IgD-negative memory B cell (primary cell): ENCODE data around the gene PCDHGB4. TPM values are rescaled to one million over a fixed set of nuclear protein-coding genes. Genes with fewer than 3 reads are reported as not detected.
A peak's percentile ranks its signal among the peaks of the same experiment; 100 is the strongest.
"Not testable (repeated sequence)": the region's sequence is repeated elsewhere in the genome, so short reads cannot be mapped to it uniquely, and the experiment has no call there.

ENCODE experiments used
- H3K27ac Mint-ChIP-seq, 3 donors: one replicate each; pipeline ENCODE4 v1.8.0; 2020 to 2022; ENCODE audit warnings: mild to moderate bottlenecking in 3 of 3, mixed read lengths in 3 of 3, moderate library complexity in 1 of 3
- H3K27me3 Mint-ChIP-seq: one replicate; pipeline ENCODE4 v1.8.0; 2021; ENCODE audit warnings: mixed read lengths
- H3K36me3 Mint-ChIP-seq: one replicate; pipeline ENCODE4 v1.8.0; 2020; ENCODE audit warnings: mild to moderate bottlenecking, mixed read lengths
- H3K4me1 Mint-ChIP-seq, 3 donors: one replicate each; pipeline ENCODE4 v1.8.0; 2020 to 2022; ENCODE audit warnings: mixed read lengths in 3 of 3, mild to moderate bottlenecking in 1 of 3
- H3K4me3 Mint-ChIP-seq, 4 donors: one replicate each; pipeline ENCODE4 v1.8.0; 2020 to 2022; ENCODE audit warnings: mild to moderate bottlenecking in 4 of 4, mixed read lengths in 4 of 4, moderate library complexity in 3 of 4
- H3K9me3 Mint-ChIP-seq, 3 donors: one replicate each; pipeline ENCODE4 v1.8.0; 2020 to 2021; ENCODE audit warnings: mixed read lengths in 3 of 3, mild to moderate bottlenecking in 1 of 3
- polyA plus RNA-seq: library from polyadenylated mRNA; unstranded; fragments of 300-500 nt; fragmentation: Illumina TruSeq; gene quantifications from one replicate; pipeline ENCODE4 v1.2.3, GENCODE V29; 2021

Gene PCDHGB4
- polyA plus RNA-seq, 1 donor from 2014 or later, result 0.08 TPM

- H3K4me3 Mint-ChIP-seq, result no peak overlapping the region
- H3K27me3 Mint-ChIP-seq, result peaks cover 37% of the 10 kb centered on the region
- peaks cover 2 to 8% (median 2%) of the 10 kb centered on the region in 3 donors for H3K4me1 Mint-ChIP-seq
- H3K27ac Mint-ChIP-seq, result no peak overlapping the region
- peaks cover 5% of the 10 kb centered on the region for H3K36me3 Mint-ChIP-seq
- peaks cover 12 to 27% (median 26%) of the 10 kb centered on the region in 3 donors for H3K9me3 Mint-ChIP-seq
Observed at GRCh38 chr5:141356950-141357349, 30.5 kb upstream of the PCDHGB4 start.

DNA sequence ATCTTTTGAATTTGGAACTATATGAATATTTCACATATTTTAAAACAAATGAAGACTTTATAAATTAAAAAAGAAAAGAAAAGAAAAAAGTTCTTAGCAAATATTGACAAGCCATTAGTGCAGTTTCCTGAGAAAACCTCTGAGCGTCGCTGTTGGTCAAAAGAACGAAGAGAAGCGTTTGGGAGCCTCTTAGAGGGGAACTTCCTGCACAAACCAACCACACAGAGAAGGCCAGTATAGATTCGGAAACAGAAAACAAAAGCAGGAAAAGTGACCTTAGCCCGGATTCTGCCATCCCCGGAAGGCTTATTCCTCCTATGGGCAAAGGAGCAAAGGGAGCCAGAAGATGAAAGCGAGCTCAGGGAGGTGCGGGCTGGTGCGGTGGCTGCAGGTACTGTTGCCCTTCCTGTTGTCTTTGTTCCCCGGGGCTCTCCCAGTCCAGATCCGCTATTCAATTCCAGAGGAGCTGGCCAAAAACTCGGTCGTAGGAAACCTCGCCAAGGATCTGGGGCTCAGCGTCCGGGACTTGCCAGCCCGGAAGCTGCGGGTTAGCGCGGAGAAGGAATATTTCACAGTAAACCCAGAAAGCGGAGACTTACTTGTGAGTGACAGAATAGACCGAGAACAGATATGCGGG is 27.6 kb upstream of the PCDHGB4 start, which contains the start of gene PCDHGB2:
TSS of gene PCDHGB2 (plus strand) at position 205 of the 637 bp plus-strand sequence. CDS start at position 347, 142 bp downstream.
- H3K4me3 Mint-ChIP-seq, result peak within 1 kb of the TSS; percentile 89 to 95 (median 92)
- H3K27ac Mint-ChIP-seq, result peak within 1 kb of the TSS; percentile 14 to 76 (median 68)
- peaks cover 10 to 38% (median 22%) of the 10 kb centered on the region in 3 donors for H3K9me3 Mint-ChIP-seq
- H3K4me1 Mint-ChIP-seq, result peaks cover 5 to 17% (median 10%) of the 10 kb centered on the region in 3 donors
- peaks cover 3% of the 10 kb centered on the region for H3K36me3 Mint-ChIP-seq
- H3K27me3 Mint-ChIP-seq, result peaks cover 51% of the 10 kb centered on the region

- peaks cover 5 to 17% (median 10%) of the 10 kb centered on the region in 3 donors for H3K4me1 Mint-ChIP-seq
- H3K27me3 Mint-ChIP-seq, result peaks cover 52% of the 10 kb centered on the region
- peak overlapping the region in 1 of 3 donors; percentile 76 for H3K27ac Mint-ChIP-seq
- peak overlapping the region; percentile 58 to 89 (median 69) for H3K4me3 Mint-ChIP-seq
- peaks cover 3% of the 10 kb centered on the region for H3K36me3 Mint-ChIP-seq
- H3K9me3 Mint-ChIP-seq, result peaks cover 12 to 42% (median 27%) of the 10 kb centered on the region in 3 donors
Observed at GRCh38 chr5:141360685-141361084, 26.8 kb upstream of the PCDHGB4 start.

DNA sequence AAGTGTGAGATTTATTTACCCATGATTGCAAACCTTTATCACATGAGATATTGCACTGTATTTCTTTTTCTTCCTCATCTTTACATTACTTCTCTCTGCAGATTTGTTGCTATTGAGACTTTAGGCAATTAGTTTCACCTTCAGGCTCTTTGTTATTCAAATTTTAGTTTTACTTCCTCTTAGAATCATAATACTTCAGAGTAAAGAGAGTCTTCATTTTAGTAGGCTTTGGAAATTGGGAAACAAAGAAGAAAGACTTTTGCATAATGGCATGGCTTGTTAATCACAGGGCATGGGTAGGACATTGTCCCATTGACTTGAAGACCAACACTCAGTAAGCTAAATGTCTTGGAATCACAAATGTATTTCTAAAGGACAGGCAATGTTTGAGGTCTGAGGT is 24.8 kb upstream of the PCDHGB4 start:
- H3K27ac Mint-ChIP-seq, result peak overlapping the region; percentile 36 to 87 (median 67)
- H3K27me3 Mint-ChIP-seq, result peaks cover 53% of the 10 kb centered on the region
- peaks cover 5 to 17% (median 10%) of the 10 kb centered on the region in 3 donors for H3K4me1 Mint-ChIP-seq
- peaks cover 12 to 40% (median 20%) of the 10 kb centered on the region in 3 donors for H3K9me3 Mint-ChIP-seq
- H3K36me3 Mint-ChIP-seq, result peaks cover 3% of the 10 kb centered on the region
- H3K4me3 Mint-ChIP-seq, result peak overlapping the region; percentile 14 to 91 (median 42)

- H3K36me3 Mint-ChIP-seq, result peaks cover 3% of the 10 kb centered on the region
- peak within 1 kb of the TSS in 1 of 4 donors; percentile 39 for H3K4me3 Mint-ChIP-seq
- H3K27ac Mint-ChIP-seq, result peak within 1 kb of the TSS in 2 of 3 donors; percentile 63 to 64
- H3K9me3 Mint-ChIP-seq, result peaks cover 11 to 40% (median 20%) of the 10 kb centered on the region in 3 donors
- H3K4me1 Mint-ChIP-seq, result peaks cover 5 to 17% (median 10%) of the 10 kb centered on the region in 3 donors
- peaks cover 49% of the 10 kb centered on the region for H3K27me3 Mint-ChIP-seq
Observed at GRCh38 chr5:141363952-141364660, 23.4 kb upstream of the PCDHGB4 start, which contains the start of gene PCDHGA5. Gene PCDHGA5, plus strand, starts transcription at chr5:141364162. Its CDS starts 169 bp downstream, at chr5:141364331.

DNA sequence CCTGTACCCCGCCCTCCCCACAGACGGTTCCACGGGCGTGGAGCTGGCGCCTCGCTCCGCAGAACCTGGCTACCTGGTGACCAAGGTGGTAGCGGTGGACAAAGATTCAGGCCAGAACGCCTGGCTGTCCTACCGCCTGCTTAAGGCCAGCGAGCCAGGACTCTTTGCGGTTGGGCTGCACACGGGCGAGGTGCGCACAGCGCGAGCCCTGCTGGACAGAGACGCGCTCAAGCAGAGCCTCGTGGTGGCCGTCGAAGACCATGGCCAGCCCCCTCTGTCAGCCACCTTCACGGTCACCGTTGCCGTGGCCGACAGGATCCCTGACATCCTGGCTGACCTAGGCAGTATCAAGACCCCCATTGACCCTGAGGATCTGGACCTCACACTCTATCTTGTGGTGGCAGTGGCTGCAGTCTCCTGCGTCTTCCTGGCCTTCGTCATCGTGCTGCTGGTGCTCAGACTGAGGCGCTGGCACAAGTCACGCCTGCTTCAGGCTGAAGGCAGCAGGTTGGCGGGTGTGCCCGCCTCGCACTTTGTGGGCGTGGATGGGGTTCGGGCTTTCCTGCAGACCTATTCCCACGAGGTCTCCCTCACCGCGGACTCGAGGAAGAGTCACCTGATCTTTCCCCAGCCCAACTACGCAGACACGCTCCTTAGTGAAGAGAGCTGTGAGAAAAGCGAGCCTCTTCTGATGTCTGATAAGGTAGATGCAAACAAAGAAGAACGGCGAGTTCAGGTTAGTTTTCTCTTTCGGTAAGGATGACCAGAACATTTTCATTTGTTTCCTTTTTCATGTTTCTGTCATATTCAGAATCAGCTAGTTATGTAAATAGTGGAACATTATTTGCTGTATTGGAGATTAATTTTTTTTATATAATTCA is 21.2 kb upstream of the PCDHGB4 start:
- Mint-ChIP-seq H3K27me3 (peaks cover 38% of the 10 kb centered on the region), H3K4me3 (peak overlapping the region in 1 of 4 donors; percentile 12), H3K4me1 (peaks cover 6 to 12% (median 8%) of the 10 kb centered on the region in 3 donors), H3K27ac (peak overlapping the region in 2 of 3 donors; percentile 50 to 56), H3K36me3 (peaks cover 2% of the 10 kb centered on the region), H3K9me3 (peaks cover 4 to 27% (median 14%) of the 10 kb centered on the region in 3 donors)

- Mint-ChIP-seq H3K27ac (peak within 1 kb of the TSS; percentile 67 to 74 (median 72)), H3K4me1 (peaks cover 2 to 5% (median 4%) of the 10 kb centered on the region in 3 donors), H3K27me3 (peaks cover 35% of the 10 kb centered on the region), H3K4me3 (peak within 1 kb of the TSS; percentile 88 to 97 (median 92)), H3K9me3 (peaks cover 8 to 14% (median 13%) of the 10 kb centered on the region in 3 donors), H3K36me3 (peaks cover 4% of the 10 kb centered on the region)
Observed at GRCh38 chr5:141369994-141370848, 17.3 kb upstream of the PCDHGB4 start, which contains the start of gene PCDHGB3. Gene PCDHGB3, plus strand, starts transcription at chr5:141370242. Its CDS starts 153 bp downstream, at chr5:141370395.

DNA sequence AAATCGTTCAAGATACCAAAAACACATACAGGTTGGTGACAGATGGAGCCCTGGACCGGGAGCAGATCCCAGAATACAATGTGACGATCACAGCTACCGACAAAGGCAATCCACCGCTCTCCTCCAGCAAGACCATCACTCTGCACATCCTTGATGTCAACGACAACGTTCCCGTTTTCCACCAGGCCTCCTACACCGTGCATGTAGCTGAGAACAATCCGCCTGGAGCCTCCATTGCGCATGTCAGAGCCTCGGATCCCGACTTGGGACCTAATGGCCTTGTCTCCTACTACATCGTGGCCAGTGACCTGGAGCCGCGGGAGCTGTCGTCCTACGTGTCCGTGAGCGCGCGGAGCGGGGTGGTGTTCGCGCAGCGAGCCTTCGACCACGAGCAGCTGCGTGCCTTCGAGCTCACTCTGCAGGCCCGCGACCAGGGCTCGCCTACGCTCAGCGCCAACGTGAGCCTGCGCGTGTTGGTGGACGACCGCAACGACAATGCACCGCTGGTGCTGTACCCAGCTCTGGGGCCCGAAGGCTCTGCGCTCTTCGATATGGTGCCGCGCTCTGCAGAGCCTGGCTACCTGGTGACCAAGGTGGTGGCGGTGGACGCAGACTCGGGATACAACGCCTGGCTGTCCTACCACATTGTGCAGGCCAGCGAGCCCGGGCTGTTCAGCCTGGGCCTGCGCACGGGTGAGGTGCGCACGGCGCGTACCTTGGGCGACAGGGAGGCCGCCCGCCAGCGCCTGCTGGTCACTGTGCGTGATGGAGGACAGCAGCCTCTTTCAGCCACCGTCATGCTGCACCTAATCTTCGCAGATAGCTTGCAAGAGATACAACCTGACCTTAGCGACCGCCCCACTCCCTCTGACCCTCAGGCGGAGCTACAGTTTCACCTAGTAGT is 15.7 kb upstream of the PCDHGB4 start:
- Mint-ChIP-seq H3K36me3 (peaks cover 7% of the 10 kb centered on the region), H3K27ac (no peak overlapping the region), H3K27me3 (peaks cover 23% of the 10 kb centered on the region), H3K4me3 (peak overlapping the region in 2 of 4 donors; percentile 15 to 55), H3K4me1 (peaks cover 2 to 5% (median 4%) of the 10 kb centered on the region in 3 donors), H3K9me3 (peaks cover 6 to 17% (median 11%) of the 10 kb centered on the region in 3 donors)

GRCh38 chr5:141373673-141374317 is 13.7 kb upstream of the PCDHGB4 start, which contains the start of gene PCDHGA6:
Gene PCDHGA6, plus strand, starts transcription at chr5:141373891. Its CDS starts 193 bp downstream, at chr5:141374084.
- peaks cover 21% of the 10 kb centered on the region for H3K27me3 Mint-ChIP-seq
- peaks cover 7% of the 10 kb centered on the region for H3K36me3 Mint-ChIP-seq
- peaks cover 2 to 5% (median 4%) of the 10 kb centered on the region in 3 donors for H3K4me1 Mint-ChIP-seq
- peak within 1 kb of the TSS in 3 of 4 donors; percentile 27 to 79 (median 63) for H3K4me3 Mint-ChIP-seq
- peak within 1 kb of the TSS in 1 of 3 donors; percentile 65 for H3K27ac Mint-ChIP-seq
- H3K9me3 Mint-ChIP-seq, result peaks cover 6 to 15% (median 11%) of the 10 kb centered on the region in 3 donors

GRCh38 chr5:141374627-141375026 is 12.9 kb upstream of the PCDHGB4 start:
- H3K27me3 Mint-ChIP-seq, result peaks cover 22% of the 10 kb centered on the region
- peak overlapping the region in 1 of 4 donors; percentile 27 for H3K4me3 Mint-ChIP-seq
- H3K9me3 Mint-ChIP-seq, result peaks cover 8 to 15% (median 11%) of the 10 kb centered on the region in 3 donors
- H3K27ac Mint-ChIP-seq, result no peak overlapping the region
- peaks cover 2 to 5% (median 4%) of the 10 kb centered on the region in 3 donors for H3K4me1 Mint-ChIP-seq
- peaks cover 7% of the 10 kb centered on the region for H3K36me3 Mint-ChIP-seq

DNA sequence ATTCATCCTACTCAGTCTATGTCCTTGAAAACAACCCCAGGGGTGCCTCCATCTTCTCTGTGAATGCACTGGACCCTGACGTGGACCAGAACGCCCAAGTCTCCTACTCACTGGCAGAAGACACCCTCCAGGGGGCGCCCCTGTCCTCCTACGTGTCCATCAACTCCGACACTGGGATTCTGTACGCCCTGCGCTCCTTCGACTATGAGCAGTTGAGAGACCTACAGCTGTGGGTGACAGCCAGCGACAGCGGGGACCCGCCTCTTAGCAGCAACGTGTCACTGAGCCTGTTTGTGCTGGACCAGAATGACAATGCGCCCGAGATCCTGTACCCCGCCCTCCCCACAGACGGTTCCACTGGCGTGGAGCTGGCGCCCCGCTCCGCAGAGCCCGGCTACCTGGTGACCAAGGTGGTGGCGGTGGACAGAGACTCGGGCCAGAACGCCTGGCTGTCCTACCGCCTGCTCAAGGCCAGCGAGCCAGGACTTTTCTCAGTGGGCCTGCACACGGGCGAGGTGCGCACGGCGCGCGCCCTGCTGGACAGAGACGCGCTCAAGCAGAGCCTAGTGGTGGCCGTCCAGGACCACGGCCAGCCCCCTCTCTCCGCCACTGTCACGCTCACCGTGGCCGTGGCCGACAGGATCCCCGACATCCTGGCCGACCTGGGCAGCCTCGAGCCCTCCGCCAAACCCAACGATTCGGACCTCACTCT is 11.9 kb upstream of the PCDHGB4 start:
- H3K27ac Mint-ChIP-seq, H3K4me3 Mint-ChIP-seq, H3K36me3 Mint-ChIP-seq, H3K4me1 Mint-ChIP-seq: not testable (repeated sequence)
- Mint-ChIP-seq H3K27me3 (peaks cover 22% of the 10 kb centered on the region), H3K9me3 (peaks cover 8 to 15% (median 11%) of the 10 kb centered on the region in 3 donors)
